GM13977 (cell line): Measurements from ENCODE around the gene SMIM8.

Experiments used
- DNase-seq: peaks from one replicate; pipeline ENCODE4 v3.0.0; 2012; ENCODE audit warnings: low spot score
- in situ Hi-C: fragments of 300-500 bp; cut with MboI; formaldehyde crosslinking; loops from one replicate; pipeline ENCODE4 v1.12.0; 2022; ENCODE audit warnings: low sequenced_read_pairs, low pct_unique_long_range_greater_than_20kb, mixed read lengths, inconsistent platforms; ENCODE audit not compliant: unreplicated experiment
- TF ChIP-seq, protein P1 (sequence below): IDR thresholded peaks from 2 replicates; pipeline ENCODE4 v1.5.1; 2012; ENCODE audit warnings: mild to moderate bottlenecking, control low read depth; ENCODE audit not compliant: insufficient read depth; ENCODE audit errors: extremely low read depth, missing control alignments

The SMIM8 gene

DNA sequence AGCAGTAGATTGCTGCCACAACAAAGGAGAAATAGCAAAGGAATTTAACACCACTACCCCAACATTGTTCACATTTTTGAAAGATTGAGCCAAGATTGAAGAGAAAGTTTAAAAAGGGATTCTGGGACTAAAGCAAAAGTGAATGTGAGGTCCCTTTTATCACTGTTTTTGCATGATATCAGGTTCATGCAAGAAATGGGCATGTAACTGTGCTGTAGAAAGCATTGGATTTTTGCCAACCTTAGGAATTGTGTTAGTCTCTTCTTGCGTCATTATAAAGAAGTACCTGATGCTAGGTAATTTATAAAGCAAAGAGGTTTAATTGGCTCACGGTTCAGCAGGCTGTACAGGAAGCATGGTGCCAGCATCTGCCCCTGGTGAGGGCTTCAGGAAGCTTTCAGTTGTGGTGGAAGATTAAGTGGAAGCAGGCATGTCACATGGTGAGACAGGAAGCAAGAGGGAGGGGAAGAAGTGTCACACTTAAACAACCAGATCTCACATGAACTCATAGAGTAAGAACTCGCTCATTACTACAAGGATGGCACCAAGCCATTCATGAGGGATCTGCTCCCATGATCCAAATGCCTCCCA is 11.3 kb downstream of the SMIM8 start:
- in situ Hi-C loops: no loop called here
- DNase-seq: no peak
- TF ChIP-seq, protein P1, sequence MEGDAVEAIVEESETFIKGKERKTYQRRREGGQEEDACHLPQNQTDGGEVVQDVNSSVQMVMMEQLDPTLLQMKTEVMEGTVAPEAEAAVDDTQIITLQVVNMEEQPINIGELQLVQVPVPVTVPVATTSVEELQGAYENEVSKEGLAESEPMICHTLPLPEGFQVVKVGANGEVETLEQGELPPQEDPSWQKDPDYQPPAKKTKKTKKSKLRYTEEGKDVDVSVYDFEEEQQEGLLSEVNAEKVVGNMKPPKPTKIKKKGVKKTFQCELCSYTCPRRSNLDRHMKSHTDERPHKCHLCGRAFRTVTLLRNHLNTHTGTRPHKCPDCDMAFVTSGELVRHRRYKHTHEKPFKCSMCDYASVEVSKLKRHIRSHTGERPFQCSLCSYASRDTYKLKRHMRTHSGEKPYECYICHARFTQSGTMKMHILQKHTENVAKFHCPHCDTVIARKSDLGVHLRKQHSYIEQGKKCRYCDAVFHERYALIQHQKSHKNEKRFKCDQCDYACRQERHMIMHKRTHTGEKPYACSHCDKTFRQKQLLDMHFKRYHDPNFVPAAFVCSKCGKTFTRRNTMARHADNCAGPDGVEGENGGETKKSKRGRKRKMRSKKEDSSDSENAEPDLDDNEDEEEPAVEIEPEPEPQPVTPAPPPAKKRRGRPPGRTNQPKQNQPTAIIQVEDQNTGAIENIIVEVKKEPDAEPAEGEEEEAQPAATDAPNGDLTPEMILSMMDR: no peak

DNA sequence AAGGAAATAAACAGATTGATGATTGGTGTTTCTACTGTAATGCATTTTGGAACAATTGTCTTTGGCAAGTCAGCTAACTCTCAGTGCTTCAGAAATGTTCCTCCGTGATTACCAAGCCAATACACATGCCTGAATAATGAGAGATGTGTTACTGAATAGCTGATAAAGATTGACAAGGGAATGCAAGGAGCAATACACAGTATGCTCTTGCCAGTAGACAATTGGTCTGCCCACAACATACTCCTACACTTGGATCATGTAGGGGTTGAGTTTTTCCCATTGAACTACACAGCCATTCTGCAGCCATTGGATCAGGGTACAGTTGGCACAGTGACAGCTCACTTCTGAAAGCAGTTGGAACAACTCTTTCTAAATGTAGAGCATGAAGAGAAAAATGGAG is 12.3 kb downstream of the SMIM8 start:
- no peak for DNase-seq
- TF ChIP-seq, protein P1: no peak
- in situ Hi-C loops: no loop called here

GRCh38 chr6:87336367-87336766 is 14.0 kb downstream of the SMIM8 start:
- in situ Hi-C loops: no loop called here
- no peak for DNase-seq
- TF ChIP-seq, protein P1: no peak

DNA sequence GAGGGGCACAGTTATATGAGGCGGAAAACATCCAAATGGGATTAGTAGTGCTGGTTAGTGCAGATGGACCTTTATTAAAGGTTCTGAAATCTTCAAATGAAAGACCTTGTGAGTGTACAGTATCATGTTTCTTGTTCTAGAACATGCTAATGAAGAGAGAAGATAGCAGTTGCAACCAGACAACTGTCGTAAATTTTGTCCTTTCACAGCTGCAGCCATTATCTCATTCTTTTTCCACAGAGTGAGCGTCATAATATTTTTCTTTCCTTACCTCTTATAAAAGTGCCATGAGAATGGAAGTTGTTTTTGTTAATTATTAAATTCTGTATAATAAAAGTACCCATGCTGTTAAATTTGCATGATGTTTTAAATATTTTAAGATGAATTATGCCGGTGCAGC is 17.8 kb downstream of the SMIM8 start:
- TF ChIP-seq, protein P1: no peak
- in situ Hi-C loops: no loop called here
- no peak for DNase-seq

GRCh38 chr6:87341158-87341557 is 18.8 kb downstream of the SMIM8 start:
- in situ Hi-C loops: no loop called here
- no peak for DNase-seq
- TF ChIP-seq, protein P1: no peak

GRCh38 chr6:87341899-87342298 is 19.5 kb downstream of the SMIM8 start:
- in situ Hi-C loops: no loop called here
- TF ChIP-seq, protein P1: no peak
- DNase-seq: no peak

GRCh38 chr6:87342829-87343228 is 20.4 kb downstream of the SMIM8 start:
- in situ Hi-C loops: no loop called here
- TF ChIP-seq, protein P1: no peak
- no peak for DNase-seq
